Mucosa of rectum (tissue), 2 donors: ENCODE results near the gene ELOVL5.

Experiments
- H3K27ac ChIP-seq, 2 donors: one replicate each; pipeline ENCODE4 v1.7.0; 2013; ENCODE audit warnings: inconsistent platforms in 2 of 2, low read depth in 2 of 2, low read length in 2 of 2
- H3K27me3 ChIP-seq, 2 donors: one replicate each; pipeline ENCODE4 v1.7.0; 2013; ENCODE audit warnings: low read length in 2 of 2; ENCODE audit not compliant: control insufficient read depth in 2 of 2, insufficient read depth in 2 of 2
- H3K36me3 ChIP-seq, 2 donors: one replicate each; pipeline ENCODE4 v1.7.0; 2013; ENCODE audit warnings: low read length in 2 of 2; ENCODE audit not compliant: control insufficient read depth in 2 of 2, insufficient read depth in 2 of 2
- H3K4me1 ChIP-seq, 2 donors: one replicate each; pipeline ENCODE4 v1.7.0; 2013; ENCODE audit warnings: low read length in 2 of 2, mild to moderate bottlenecking in 1 of 2; ENCODE audit not compliant: control insufficient read depth in 2 of 2, insufficient read depth in 2 of 2
- H3K4me3 ChIP-seq, 2 donors: one replicate each; pipeline ENCODE4 v1.7.0; 2013; ENCODE audit warnings: low read length in 2 of 2
- H3K9ac ChIP-seq, 2 donors: one replicate each; pipeline ENCODE4 v1.7.0; 2013; ENCODE audit warnings: low read length in 2 of 2, low read depth in 1 of 2, mild to moderate bottlenecking in 1 of 2
- H3K9me3 ChIP-seq, 2 donors: one replicate each; pipeline ENCODE4 v1.7.0; 2013; ENCODE audit warnings: low read length in 2 of 2; ENCODE audit not compliant: control insufficient read depth in 2 of 2
- donor health status: healthy.
- donor health status: Normal muscosa, but diverticular disease.

ELOVL5 gene

GRCh38 chr6:53250176-53251032 is 98.3 kb downstream of the ELOVL5 start:
- Histone ChIP-seq H3K9me3 (no peaks in the 10 kb centered on the region), H3K27ac (no peak overlapping the region), H3K4me3 (no peak overlapping the region), H3K27me3 (no peaks in the 10 kb centered on the region), H3K4me1 (peaks cover 0 to under 1% of the 10 kb centered on the region in 2 donors), H3K9ac (no peak overlapping the region), H3K36me3 (no peaks in the 10 kb centered on the region)

- Histone ChIP-seq H3K4me1 (peaks cover 0 to 3% of the 10 kb centered on the region in 2 donors), H3K27ac (no peak overlapping the region), H3K9me3 (no peaks in the 10 kb centered on the region), H3K9ac (no peak overlapping the region), H3K36me3 (no peaks in the 10 kb centered on the region), H3K4me3 (no peak overlapping the region), H3K27me3 (no peaks in the 10 kb centered on the region)
Observed at GRCh38 chr6:53246924-53247323, 101.8 kb downstream of the ELOVL5 start.

GRCh38 chr6:53244958-53245357 is 103.8 kb downstream of the ELOVL5 start:
- H3K27me3 ChIP-seq, result no peaks in the 10 kb centered on the region
- H3K27ac ChIP-seq, result no peak overlapping the region
- no peak overlapping the region for H3K4me3 ChIP-seq
- H3K36me3 ChIP-seq, result no peaks in the 10 kb centered on the region
- H3K9me3 ChIP-seq, result no peaks in the 10 kb centered on the region
- no peak overlapping the region for H3K9ac ChIP-seq
- peaks cover 0 to 3% of the 10 kb centered on the region in 2 donors for H3K4me1 ChIP-seq

DNA sequence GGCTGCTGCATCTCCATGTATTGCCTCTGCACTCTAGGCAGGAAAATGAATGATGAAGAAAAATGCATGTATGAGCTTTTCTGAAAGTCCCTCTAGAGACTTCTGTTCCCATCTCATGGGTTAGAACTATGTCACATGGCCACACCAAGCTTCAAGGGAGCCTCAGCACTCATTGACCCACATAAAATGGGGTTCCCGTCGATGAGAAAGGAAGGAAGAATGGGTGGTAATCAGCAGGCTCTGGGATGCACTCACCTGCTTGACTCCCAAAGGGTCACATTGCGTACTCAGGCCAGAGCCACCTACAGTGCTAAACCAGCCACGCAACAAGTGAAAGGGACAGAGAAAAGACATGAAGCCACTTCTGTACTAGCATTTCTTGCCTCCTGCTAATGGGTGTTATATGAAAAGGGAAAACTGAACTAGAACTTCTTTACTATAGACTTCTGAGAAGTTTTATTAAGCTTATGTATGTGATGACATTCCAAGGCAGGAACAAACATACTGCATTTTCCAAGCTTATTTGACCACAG is 104.3 kb downstream of the ELOVL5 start:
- no peaks in the 10 kb centered on the region for H3K27me3 ChIP-seq
- H3K4me3 ChIP-seq, result no peak overlapping the region
- no peaks in the 10 kb centered on the region for H3K9me3 ChIP-seq
- no peaks in the 10 kb centered on the region for H3K36me3 ChIP-seq
- H3K27ac ChIP-seq, result peak overlapping the region in 1 of 2 donors; percentile 7
- no peak overlapping the region for H3K9ac ChIP-seq
- H3K4me1 ChIP-seq, result peaks cover 0 to 3% of the 10 kb centered on the region in 2 donors

- Histone ChIP-seq H3K9ac (no peak overlapping the region), H3K27me3 (no peaks in the 10 kb centered on the region), H3K9me3 (no peaks in the 10 kb centered on the region), H3K36me3 (no peaks in the 10 kb centered on the region), H3K4me1 (peaks cover 0 to 3% of the 10 kb centered on the region in 2 donors), H3K4me3 (no peak overlapping the region), H3K27ac (no peak overlapping the region)
Observed at GRCh38 chr6:53241938-53242337, 106.8 kb downstream of the ELOVL5 start.

GRCh38 chr6:53240761-53241160 is 108.0 kb downstream of the ELOVL5 start:
- Histone ChIP-seq H3K36me3 (no peaks in the 10 kb centered on the region), H3K27me3 (no peaks in the 10 kb centered on the region), H3K27ac (no peak overlapping the region), H3K9ac (no peak overlapping the region), H3K9me3 (no peaks in the 10 kb centered on the region), H3K4me3 (no peak overlapping the region), H3K4me1 (peaks cover 0 to 3% of the 10 kb centered on the region in 2 donors)

DNA sequence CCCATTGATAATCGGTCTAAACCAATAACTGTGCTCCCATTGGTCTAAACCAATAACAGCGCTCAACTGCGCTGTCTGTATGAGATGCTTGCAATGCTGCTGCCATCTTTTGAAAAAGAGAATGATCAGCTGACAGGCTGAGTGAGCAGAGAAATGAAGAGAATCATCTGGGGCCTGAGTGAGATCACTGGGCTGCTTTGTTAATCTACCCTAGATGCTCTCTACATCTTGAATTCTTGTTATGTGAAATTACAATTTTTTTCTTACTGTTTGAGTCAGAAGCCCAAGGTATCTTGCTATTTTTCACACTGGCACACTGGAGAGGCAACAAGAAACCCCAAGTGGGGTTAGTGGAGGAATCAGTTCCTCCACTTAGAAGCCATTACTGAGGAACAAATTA is 108.6 kb downstream of the ELOVL5 start:
- Histone ChIP-seq H3K9ac (no peak overlapping the region), H3K36me3 (no peaks in the 10 kb centered on the region), H3K27me3 (no peaks in the 10 kb centered on the region), H3K4me1 (no peaks in the 10 kb centered on the region), H3K9me3 (no peaks in the 10 kb centered on the region), H3K4me3 (no peak overlapping the region), H3K27ac (no peak overlapping the region)

DNA sequence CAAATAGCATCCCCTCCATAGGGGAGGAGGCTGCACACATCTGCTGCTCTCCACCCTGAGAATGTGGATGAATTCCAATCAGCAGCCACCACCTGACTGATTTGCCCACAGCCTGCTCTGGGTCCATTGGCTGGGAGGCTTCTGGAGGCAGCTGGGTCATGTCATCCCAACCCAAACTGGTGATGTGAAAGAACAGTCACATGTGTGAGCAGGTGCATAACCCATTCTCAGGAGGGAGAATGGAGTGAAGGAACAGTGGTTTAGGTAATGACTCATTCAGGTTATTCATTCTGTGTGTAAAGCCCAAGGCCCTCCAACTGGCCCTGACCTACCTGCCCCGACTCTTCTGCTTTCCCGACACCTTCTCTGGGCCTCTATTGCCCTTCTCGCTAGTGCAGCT is 109.2 kb downstream of the ELOVL5 start:
- Histone ChIP-seq H3K27me3 (no peaks in the 10 kb centered on the region), H3K9ac (no peak overlapping the region), H3K27ac (no peak overlapping the region), H3K4me3 (no peak overlapping the region), H3K9me3 (no peaks in the 10 kb centered on the region), H3K36me3 (no peaks in the 10 kb centered on the region), H3K4me1 (no peaks in the 10 kb centered on the region)

- no peaks in the 10 kb centered on the region for H3K4me1 ChIP-seq
- no peak overlapping the region for H3K27ac ChIP-seq
- no peaks in the 10 kb centered on the region for H3K27me3 ChIP-seq
- H3K9me3 ChIP-seq, result no peaks in the 10 kb centered on the region
- H3K36me3 ChIP-seq, result no peaks in the 10 kb centered on the region
- no peak overlapping the region for H3K9ac ChIP-seq
- H3K4me3 ChIP-seq, result no peak overlapping the region
Observed at GRCh38 chr6:53238311-53238710, 110.4 kb downstream of the ELOVL5 start.

GRCh38 chr6:53236241-53236640 is 112.5 kb downstream of the ELOVL5 start:
- Histone ChIP-seq H3K4me1 (no peaks in the 10 kb centered on the region), H3K27ac (no peak overlapping the region), H3K9me3 (no peaks in the 10 kb centered on the region), H3K36me3 (no peaks in the 10 kb centered on the region), H3K9ac (no peak overlapping the region), H3K4me3 (no peak overlapping the region), H3K27me3 (no peaks in the 10 kb centered on the region)
